ENCODE results near the gene MND1.
"Not testable (repeated sequence)": the region's sequence is repeated elsewhere in the genome, so short reads cannot be mapped to it uniquely, and the experiment has no call there.

MND1 gene

GRCh38 chr4:153448003-153448731, 103.7 kb downstream of the MND1 start:
- Histone ChIP-seq H4K20me1 (ENCODE audit: insufficient read depth, low read length, poor library complexity, severe bottlenecking) (no peaks in the 10 kb centered on the region), H2AFZ (ENCODE audit: low read length) (0 out of 2 replicates have a peak overlapping the region, but pooled peaks have one; percentile 2), H3F3A (ENCODE audit: low read depth) (no peaks in the 10 kb centered on the region), H3K27me3 (ENCODE audit: insufficient read depth, low read length, poor library complexity, severe bottlenecking) (no peaks in the 10 kb centered on the region), H3K79me2 (ENCODE audit: insufficient read depth, low read length) (no peaks in the 10 kb centered on the region), H3K4me2 (ENCODE audit: low read depth, low read length, poor library complexity, severe bottlenecking) (peak overlapping the region; percentile 8), H3K9me2 (replicated peaks; ENCODE audit: low read depth, low read length) (no peaks in the 10 kb centered on the region), H3K4me3 (ENCODE audit: low read length, poor library complexity, severe bottlenecking) (no peak overlapping the region), H3K9me3 (ENCODE audit: insufficient read depth, low read depth, low read length) (no peaks in the 10 kb centered on the region), H3K4me1 (ENCODE audit: insufficient read depth, low read length, poor library complexity, severe bottlenecking) (peaks cover 33% of the 10 kb centered on the region), H3K9ac (ENCODE audit: low read depth, low read length, poor library complexity, severe bottlenecking) (no peak overlapping the region), H3K36me3 (ENCODE audit: insufficient read depth, low read length) (no peaks in the 10 kb centered on the region)
- TF ChIP-seq CTCF (conservative IDR thresholded peaks at IDR 0.05; ENCODE audit: low read length) (no peak), EZH2phosphoT487 (IDR thresholded peaks at IDR 0.05; ENCODE audit: borderline replicate concordance) (no peak)

GRCh38 chr4:153449338-153449737, 104.8 kb downstream of the MND1 start:
- no peak overlapping the region for H2AFZ ChIP-seq (ENCODE audit: low read length)
- no peaks in the 10 kb centered on the region for H3K9me2 ChIP-seq (replicated peaks; ENCODE audit: low read depth, low read length)
- no peaks in the 10 kb centered on the region for H3K27me3 ChIP-seq (ENCODE audit: insufficient read depth, low read length, poor library complexity, severe bottlenecking)
- TF ChIP-seq CTCF (conservative IDR thresholded peaks at IDR 0.05; ENCODE audit: low read length) = no peak
- TF ChIP-seq EZH2phosphoT487 (IDR thresholded peaks at IDR 0.05; ENCODE audit: borderline replicate concordance) = no peak
- no peak overlapping the region for H3K4me3 ChIP-seq (ENCODE audit: low read length, poor library complexity, severe bottlenecking)
- H3K9ac ChIP-seq (ENCODE audit: low read depth, low read length, poor library complexity, severe bottlenecking) = no peak overlapping the region
- no peaks in the 10 kb centered on the region for H3K79me2 ChIP-seq (ENCODE audit: insufficient read depth, low read length)
- H3K36me3 ChIP-seq (ENCODE audit: insufficient read depth, low read length) = no peaks in the 10 kb centered on the region
- H3K4me1 ChIP-seq (ENCODE audit: insufficient read depth, low read length, poor library complexity, severe bottlenecking) = peaks cover 29% of the 10 kb centered on the region
- no peaks in the 10 kb centered on the region for H3K9me3 ChIP-seq (ENCODE audit: insufficient read depth, low read depth, low read length)
- no peak overlapping the region for H3K4me2 ChIP-seq (ENCODE audit: low read depth, low read length, poor library complexity, severe bottlenecking)
- no peaks in the 10 kb centered on the region for H3F3A ChIP-seq (ENCODE audit: low read depth)
- no peaks in the 10 kb centered on the region for H4K20me1 ChIP-seq (ENCODE audit: insufficient read depth, low read length, poor library complexity, severe bottlenecking)

GRCh38 chr4:153450544-153450917, 106.0 kb downstream of the MND1 start:
- H2AFZ ChIP-seq (ENCODE audit: low read length) = peak overlapping the region; percentile 14
- no peaks in the 10 kb centered on the region for H3K79me2 ChIP-seq (ENCODE audit: insufficient read depth, low read length)
- no peaks in the 10 kb centered on the region for H3F3A ChIP-seq (ENCODE audit: low read depth)
- TF ChIP-seq CTCF (conservative IDR thresholded peaks at IDR 0.05; ENCODE audit: low read length) (no peak), EZH2phosphoT487 (IDR thresholded peaks at IDR 0.05; ENCODE audit: borderline replicate concordance) (no peak)
- H3K9me2 ChIP-seq (replicated peaks; ENCODE audit: low read depth, low read length) = no peaks in the 10 kb centered on the region
- peak overlapping the region; percentile 82 for H3K4me2 ChIP-seq (ENCODE audit: low read depth, low read length, poor library complexity, severe bottlenecking)
- peak overlapping the region; percentile 61 for H3K4me3 ChIP-seq (ENCODE audit: low read length, poor library complexity, severe bottlenecking)
- H3K4me1 ChIP-seq (ENCODE audit: insufficient read depth, low read length, poor library complexity, severe bottlenecking) = peaks cover 33% of the 10 kb centered on the region
- H3K9ac ChIP-seq (ENCODE audit: low read depth, low read length, poor library complexity, severe bottlenecking) = peak overlapping the region; percentile 50
- no peaks in the 10 kb centered on the region for H3K9me3 ChIP-seq (ENCODE audit: insufficient read depth, low read depth, low read length)
- H4K20me1 ChIP-seq (ENCODE audit: insufficient read depth, low read length, poor library complexity, severe bottlenecking) = no peaks in the 10 kb centered on the region
- H3K36me3 ChIP-seq (ENCODE audit: insufficient read depth, low read length) = no peaks in the 10 kb centered on the region
- no peaks in the 10 kb centered on the region for H3K27me3 ChIP-seq (ENCODE audit: insufficient read depth, low read length, poor library complexity, severe bottlenecking)

GRCh38 chr4:153451145-153451544, 106.7 kb downstream of the MND1 start:
- not testable (repeated sequence) for H4K20me1 ChIP-seq (ENCODE audit: insufficient read depth, low read length, poor library complexity, severe bottlenecking); H3K4me2 ChIP-seq (ENCODE audit: low read depth, low read length, poor library complexity, severe bottlenecking); H3K36me3 ChIP-seq (ENCODE audit: insufficient read depth, low read length); H3K79me2 ChIP-seq (ENCODE audit: insufficient read depth, low read length); H3K9me3 ChIP-seq (ENCODE audit: insufficient read depth, low read depth, low read length); H3F3A ChIP-seq (ENCODE audit: low read depth); H3K9me2 ChIP-seq (replicated peaks; ENCODE audit: low read depth, low read length); H3K9ac ChIP-seq (ENCODE audit: low read depth, low read length, poor library complexity, severe bottlenecking); H2AFZ ChIP-seq (ENCODE audit: low read length); H3K27me3 ChIP-seq (ENCODE audit: insufficient read depth, low read length, poor library complexity, severe bottlenecking); H3K4me3 ChIP-seq (ENCODE audit: low read length, poor library complexity, severe bottlenecking)
- H3K4me1 ChIP-seq (ENCODE audit: insufficient read depth, low read length, poor library complexity, severe bottlenecking) = peaks cover 33% of the 10 kb centered on the region
